Measurements from ENCODE around the gene TTC12. TPM values are rescaled to one million over a fixed set of nuclear protein-coding genes. Genes with fewer than 3 reads are reported as not detected.

TTC12 gene
- total and polyA plus RNA-seq, 2 donors (not counting 1 experiment from before 2014, with no cell fraction given), result 9.0 to 47.3 TPM

- no peak overlapping the region for H3K9ac ChIP-seq (ENCODE audit: low read length)
- TF ChIP-seq CTCF (IDR thresholded peaks at IDR 0.05), result no peak
- TF ChIP-seq EZH2 (IDR thresholded peaks at IDR 0.05; ENCODE audit: borderline replicate concordance, insufficient read depth, low read depth, low read length, poor library complexity, severe bottlenecking), result no peak
- H3K4me1 ChIP-seq (ENCODE audit: control insufficient read depth in 2 of 2, insufficient read depth in 2 of 2, low read length in 2 of 2), result no peaks in the 10 kb centered on the region
- H3K9me3 Mint-ChIP-seq (ENCODE audit: insufficient read depth), result no peaks in the 10 kb centered on the region
- H3K4me3 ChIP-seq (ENCODE audit: control extremely low read depth in 1 of 5, extremely low read depth in 1 of 5, insufficient read depth in 1 of 5, low read depth in 2 of 5, low read length in 4 of 5), result no peak overlapping the region
- no peaks in the 10 kb centered on the region for H3K36me3 ChIP-seq (replicated peaks in 1 of 2; ENCODE audit: control extremely low read depth in 1 of 2, control insufficient read depth in 1 of 2, extremely low read depth in 1 of 2, insufficient read depth in 2 of 2, low read length in 1 of 2)
- no peaks in the 10 kb centered on the region for H4K20me1 ChIP-seq (ENCODE audit: control insufficient read depth, insufficient read depth, low read length, poor library complexity, severe bottlenecking)
- ATAC-seq (ENCODE audit: low read depth), result no peak
- ChIA-PET POLR2A (no interaction called here), CTCF (no interaction called here)
- no peak for DNase-seq
- H3K27me3 ChIP-seq (replicated peaks in 1 of 4; ENCODE audit: control extremely low read depth in 1 of 4, control insufficient read depth in 3 of 4, insufficient read depth in 4 of 4, low read length in 3 of 4), result peaks cover 0 to 5% (median 0%) of the 10 kb centered on the region in 4 experiments
- H3K27ac ChIP-seq (ENCODE audit: low read length in 2 of 2), result no peak overlapping the region
- intact Hi-C loops (cut with micrococcal nuclease), result no loop called here
- H3K27me3 Mint-ChIP-seq, result peaks cover 16% of the 10 kb centered on the region
- peaks cover 0 to 3% (median 0%) of the 10 kb centered on the region in 3 donors for H3K9me3 ChIP-seq (ENCODE audit: control extremely low read depth in 1 of 3, control insufficient read depth in 2 of 3, insufficient read depth in 1 of 3, low read length in 2 of 3)
- no peak overlapping the region for H3K4me2 ChIP-seq (replicated peaks; ENCODE audit: low read depth, low read length, poor library complexity, severe bottlenecking)
- H3K4me1 Mint-ChIP-seq, result peaks cover 15% of the 10 kb centered on the region
- no peak overlapping the region for H3K27ac Mint-ChIP-seq
- WGBS (ENCODE audit: insufficient coverage), result 80% methylated on average over 1 of the region's 2 CpGs
- no peak overlapping the region for H2AFZ ChIP-seq (ENCODE audit: insufficient read depth, low read depth, low read length, poor library complexity, severe bottlenecking)
- no peaks in the 10 kb centered on the region for H3K79me2 ChIP-seq (ENCODE audit: control insufficient read depth, insufficient read depth, low read length)
- H3K4me3 Mint-ChIP-seq, result no peak overlapping the region
Measured at GRCh38 chr11:113265362-113265761, 49.0 kb upstream of the TTC12 start.

- Histone ChIP-seq H3K4me1 (ENCODE audit: control insufficient read depth in 2 of 2, insufficient read depth in 2 of 2, low read length in 2 of 2) (no peaks in the 10 kb centered on the region), H3K9ac (ENCODE audit: low read length) (no peak overlapping the region), H3K4me3 (ENCODE audit: control extremely low read depth in 1 of 5, extremely low read depth in 1 of 5, insufficient read depth in 1 of 5, low read depth in 2 of 5, low read length in 4 of 5) (no peak overlapping the region), H3K27ac (ENCODE audit: low read length in 2 of 2) (no peak overlapping the region), H3K79me2 (ENCODE audit: control insufficient read depth, insufficient read depth, low read length) (no peaks in the 10 kb centered on the region), H4K20me1 (ENCODE audit: control insufficient read depth, insufficient read depth, low read length, poor library complexity, severe bottlenecking) (no peaks in the 10 kb centered on the region), H3K27me3 (replicated peaks in 1 of 4; ENCODE audit: control extremely low read depth in 1 of 4, control insufficient read depth in 3 of 4, insufficient read depth in 4 of 4, low read length in 3 of 4) (peaks cover 0 to 5% (median 0%) of the 10 kb centered on the region in 4 experiments), H3K4me2 (replicated peaks; ENCODE audit: low read depth, low read length, poor library complexity, severe bottlenecking) (no peak overlapping the region), H2AFZ (ENCODE audit: insufficient read depth, low read depth, low read length, poor library complexity, severe bottlenecking) (no peak overlapping the region), H3K36me3 (replicated peaks in 1 of 2; ENCODE audit: control extremely low read depth in 1 of 2, control insufficient read depth in 1 of 2, extremely low read depth in 1 of 2, insufficient read depth in 2 of 2, low read length in 1 of 2) (no peaks in the 10 kb centered on the region), H3K9me3 (ENCODE audit: control extremely low read depth in 1 of 3, control insufficient read depth in 2 of 3, insufficient read depth in 1 of 3, low read length in 2 of 3) (peaks cover 0 to 3% (median 0%) of the 10 kb centered on the region in 3 donors)
- no peak for ATAC-seq (ENCODE audit: low read depth)
- DNase-seq, result no peak
- 89% methylated on average over 3 of the region's 7 CpGs for WGBS (ENCODE audit: insufficient coverage)
- H3K4me1 Mint-ChIP-seq, result peaks cover 9% of the 10 kb centered on the region
- no peaks in the 10 kb centered on the region for H3K9me3 Mint-ChIP-seq (ENCODE audit: insufficient read depth)
- POLR2A ChIA-PET, result no interaction called here
- H3K4me3 Mint-ChIP-seq, result no peak overlapping the region
- intact Hi-C loops (cut with micrococcal nuclease), result no loop called here
- CTCF ChIA-PET, result no interaction called here
- H3K27ac Mint-ChIP-seq, result no peak overlapping the region
- TF ChIP-seq EZH2 (IDR thresholded peaks at IDR 0.05; ENCODE audit: borderline replicate concordance, insufficient read depth, low read depth, low read length, poor library complexity, severe bottlenecking), result no peak
- TF ChIP-seq CTCF (IDR thresholded peaks at IDR 0.05), result no peak
- peaks cover 14% of the 10 kb centered on the region for H3K27me3 Mint-ChIP-seq
Measured at GRCh38 chr11:113267493-113267892, 46.9 kb upstream of the TTC12 start.

Measured in B cell (primary cell).